Measurements from ENCODE around the gene GPR55. TPM values are rescaled to one million over a fixed set of nuclear protein-coding genes. Genes with fewer than 3 reads are reported as not detected.

Gene GPR55
- total and polyA plus RNA-seq, 3 donors from 2014 or later: 10.9 to 14.7 (median 12.3) TPM

DNA sequence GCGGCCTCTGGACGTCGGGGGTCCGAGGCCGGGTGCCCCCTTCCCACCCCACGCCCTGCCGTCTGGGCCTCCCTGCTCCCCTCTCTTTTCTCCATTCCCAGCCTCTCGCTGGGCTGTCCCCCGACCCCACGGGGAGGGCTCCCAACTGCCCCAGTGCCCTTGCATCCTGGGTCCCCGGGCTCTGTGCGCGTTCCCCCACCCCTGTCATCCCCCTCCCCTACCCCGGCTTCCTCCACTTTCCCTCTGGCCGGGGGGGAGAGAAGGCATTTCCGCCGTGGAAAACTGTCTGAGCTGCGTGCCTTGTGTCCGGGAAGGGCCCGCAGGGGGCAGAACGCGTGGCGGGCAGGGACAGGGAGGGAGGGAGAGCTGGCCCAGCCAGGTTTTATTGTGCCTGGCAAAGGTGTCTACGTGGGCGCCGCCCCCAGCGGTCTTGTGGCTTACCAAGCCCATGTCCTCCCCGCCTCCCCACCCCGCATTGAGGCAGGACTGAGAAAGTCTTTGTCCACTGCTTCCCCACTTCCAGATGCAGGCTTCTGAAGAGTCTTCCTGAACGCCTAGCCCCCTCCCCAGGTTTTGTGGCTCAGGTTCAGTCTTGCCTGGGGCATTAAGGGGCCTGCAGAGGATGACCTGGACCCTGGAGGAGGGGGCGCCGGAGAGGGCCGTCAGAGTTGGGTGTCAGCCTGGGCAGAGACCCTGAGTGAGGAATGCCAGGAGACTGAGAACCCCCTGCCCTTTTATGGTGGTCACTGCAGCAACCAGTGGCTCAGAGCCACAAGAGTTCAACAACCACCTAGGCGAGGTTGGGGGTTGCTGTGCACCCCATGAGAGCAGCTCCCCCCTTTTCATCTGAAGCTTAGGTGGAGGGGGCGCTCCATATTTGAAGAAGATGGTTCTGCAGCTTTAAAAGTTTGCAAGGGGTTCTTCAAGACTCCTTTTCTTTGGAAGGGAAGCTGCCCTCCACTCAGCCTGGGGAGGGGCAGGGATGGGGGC lies 59.0 kb downstream of the GPR55 start:
- H3K4me1 ChIP-seq: peaks cover 21% of the 10 kb centered on the region
- H3K27ac ChIP-seq: no peak overlapping the region
- H3K9me3 ChIP-seq: no peaks in the 10 kb centered on the region
- WGBS, 2 donors: 9 to 17% methylated on average over 20 to 35 of the region's 35 CpGs
- peak; percentile 46 for DNase-seq
- H3K36me3 ChIP-seq (ENCODE audit: low read depth, missing control alignments): no peaks in the 10 kb centered on the region
- intact Hi-C loops (cut with DNase I; ENCODE audit: low total_unique reads): no loop called here
- TF ChIP-seq, protein P1, sequence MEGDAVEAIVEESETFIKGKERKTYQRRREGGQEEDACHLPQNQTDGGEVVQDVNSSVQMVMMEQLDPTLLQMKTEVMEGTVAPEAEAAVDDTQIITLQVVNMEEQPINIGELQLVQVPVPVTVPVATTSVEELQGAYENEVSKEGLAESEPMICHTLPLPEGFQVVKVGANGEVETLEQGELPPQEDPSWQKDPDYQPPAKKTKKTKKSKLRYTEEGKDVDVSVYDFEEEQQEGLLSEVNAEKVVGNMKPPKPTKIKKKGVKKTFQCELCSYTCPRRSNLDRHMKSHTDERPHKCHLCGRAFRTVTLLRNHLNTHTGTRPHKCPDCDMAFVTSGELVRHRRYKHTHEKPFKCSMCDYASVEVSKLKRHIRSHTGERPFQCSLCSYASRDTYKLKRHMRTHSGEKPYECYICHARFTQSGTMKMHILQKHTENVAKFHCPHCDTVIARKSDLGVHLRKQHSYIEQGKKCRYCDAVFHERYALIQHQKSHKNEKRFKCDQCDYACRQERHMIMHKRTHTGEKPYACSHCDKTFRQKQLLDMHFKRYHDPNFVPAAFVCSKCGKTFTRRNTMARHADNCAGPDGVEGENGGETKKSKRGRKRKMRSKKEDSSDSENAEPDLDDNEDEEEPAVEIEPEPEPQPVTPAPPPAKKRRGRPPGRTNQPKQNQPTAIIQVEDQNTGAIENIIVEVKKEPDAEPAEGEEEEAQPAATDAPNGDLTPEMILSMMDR (IDR thresholded peaks at IDR 0.05): no peak
- TF ChIP-seq POLR2A (IDR thresholded peaks at IDR 0.05): no peak
- peak overlapping the region; percentile 21 to 80 for H3K4me3 ChIP-seq
- H3K27me3 ChIP-seq: no peaks in the 10 kb centered on the region

DNA sequence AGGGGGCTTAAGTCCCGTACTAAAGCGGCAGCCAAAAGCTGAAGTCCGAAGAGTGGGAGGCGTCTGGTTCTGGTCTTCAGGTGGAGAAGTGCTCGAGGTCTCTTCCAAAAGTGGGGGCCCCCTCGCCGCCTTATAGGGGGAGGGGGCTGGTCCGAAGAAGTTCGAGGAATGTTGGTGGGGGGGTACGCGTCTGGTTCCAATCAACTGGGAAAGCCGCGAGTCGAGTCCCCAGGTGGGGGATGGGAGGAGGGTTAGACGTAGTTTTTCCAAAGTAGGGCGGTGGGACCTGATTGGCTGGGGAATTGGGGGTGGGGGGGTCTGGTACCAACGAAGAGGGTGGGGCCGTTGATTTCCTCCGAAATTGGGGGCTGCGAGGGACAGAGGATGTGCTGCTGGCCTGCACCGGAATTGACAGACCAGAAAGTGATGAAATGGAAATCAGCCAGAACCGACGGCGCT lies 59.7 kb downstream of the GPR55 start:
- Histone ChIP-seq H3K27me3 (no peaks in the 10 kb centered on the region), H3K4me1 (peaks cover 21% of the 10 kb centered on the region), H3K9me3 (no peaks in the 10 kb centered on the region), H3K36me3 (ENCODE audit: low read depth, missing control alignments) (no peaks in the 10 kb centered on the region), H3K27ac (no peak overlapping the region), H3K4me3 (peak overlapping the region; percentile 61 to 80)
- 0 to 2% methylated on average over 21 to 24 of the region's 24 CpGs for WGBS, 2 donors
- intact Hi-C loops (cut with DNase I; ENCODE audit: low total_unique reads): no loop called here
- no peak for TF ChIP-seq POLR2A (IDR thresholded peaks at IDR 0.05)
- TF ChIP-seq, protein P1 (IDR thresholded peaks at IDR 0.05): no peak
- DNase-seq: no peak

DNA sequence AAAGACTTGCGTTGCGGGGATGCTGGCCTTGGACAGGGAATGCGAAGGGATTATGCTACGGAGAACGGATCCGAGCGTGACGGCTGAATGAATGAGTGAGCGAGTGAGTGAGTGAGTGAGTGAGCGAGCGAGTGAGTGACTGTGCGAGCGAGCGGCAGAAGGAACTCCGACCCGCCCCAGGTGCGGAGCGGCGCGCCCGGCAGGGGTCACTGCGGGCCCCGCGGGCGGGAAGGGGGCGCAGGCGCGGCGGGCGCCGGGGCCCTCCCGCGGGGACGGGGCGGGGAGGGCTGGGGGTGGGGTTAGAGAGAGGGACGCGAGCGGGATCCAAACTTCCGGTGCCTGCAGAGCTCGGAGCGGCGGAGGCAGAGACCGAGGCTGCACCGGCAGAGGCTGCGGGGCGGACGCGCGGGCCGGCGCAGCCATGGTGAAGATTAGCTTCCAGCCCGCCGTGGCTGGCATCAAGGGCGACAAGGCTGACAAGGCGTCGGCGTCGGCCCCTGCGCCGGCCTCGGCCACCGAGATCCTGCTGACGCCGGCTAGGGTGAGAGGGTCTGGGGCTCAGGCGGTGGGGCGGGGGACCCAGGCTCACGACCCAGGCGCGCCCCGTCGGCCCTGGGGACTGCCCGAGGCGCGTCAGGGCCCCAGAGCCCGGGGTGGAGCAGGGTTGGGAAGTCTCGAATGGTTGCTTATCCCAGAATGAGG lies 60.3 kb downstream of the GPR55 start, which contains the start of gene ITM2C:
TSS of gene ITM2C (plus strand) at position 338 of the 702 bp plus-strand sequence. CDS start at position 422, 84 bp downstream.
- H3K27ac ChIP-seq: no peak within 1 kb of the TSS
- peaks cover 21% of the 10 kb centered on the region for H3K4me1 ChIP-seq
- H3K4me3 ChIP-seq: peak within 1 kb of the TSS; percentile 61 to 80
- no peaks in the 10 kb centered on the region for H3K9me3 ChIP-seq
- DNase-seq: peak; percentile 75
- no peaks in the 10 kb centered on the region for H3K27me3 ChIP-seq
- 0 to 1% methylated on average over 19 to 53 of the region's 76 CpGs for WGBS, 2 donors
- H3K36me3 ChIP-seq (ENCODE audit: low read depth, missing control alignments): no peaks in the 10 kb centered on the region
- TF ChIP-seq, protein P1 (IDR thresholded peaks at IDR 0.05): peak in 1 of 3 experiments; percentile 21
- no peak for TF ChIP-seq POLR2A (IDR thresholded peaks at IDR 0.05)
- intact Hi-C loops (cut with DNase I; ENCODE audit: low total_unique reads): no loop called here

DNA sequence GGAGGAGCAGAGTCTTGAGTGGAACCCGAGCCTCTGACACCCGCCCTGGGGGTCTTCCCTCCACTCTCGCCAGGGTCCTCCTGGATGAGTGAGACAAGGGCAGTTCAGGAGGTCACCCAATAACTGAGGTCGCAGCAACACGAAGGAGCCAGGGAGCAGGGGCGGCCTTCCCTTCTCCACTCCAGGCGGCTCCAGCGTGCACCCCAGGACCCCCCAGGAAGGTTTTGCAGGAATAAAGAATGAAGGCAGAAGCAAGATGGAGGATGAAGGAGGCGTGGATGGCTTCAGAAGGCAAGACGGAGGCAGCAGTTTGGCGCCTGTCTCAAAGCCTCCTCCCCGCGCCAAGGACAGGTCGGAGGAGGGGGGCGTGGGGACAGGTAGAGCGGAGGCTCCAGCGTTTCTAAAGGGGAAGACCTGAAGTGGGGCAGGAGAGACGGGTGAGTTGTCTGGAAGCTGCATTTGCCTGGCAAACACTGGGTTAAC lies 60.9 kb downstream of the GPR55 start:
- 31 to 41% methylated on average over 11 to 18 of the region's 18 CpGs for WGBS, 2 donors
- Histone ChIP-seq H3K27me3 (no peaks in the 10 kb centered on the region), H3K27ac (no peak overlapping the region), H3K9me3 (no peaks in the 10 kb centered on the region), H3K36me3 (ENCODE audit: low read depth, missing control alignments) (no peaks in the 10 kb centered on the region), H3K4me3 (peak overlapping the region; percentile 61 to 80), H3K4me1 (peaks cover 21% of the 10 kb centered on the region)
- TF ChIP-seq, protein P1 (IDR thresholded peaks at IDR 0.05): no peak
- TF ChIP-seq POLR2A (IDR thresholded peaks at IDR 0.05): no peak
- intact Hi-C loops (cut with DNase I; ENCODE audit: low total_unique reads): no loop called here
- no peak for DNase-seq
